ENCODE data around the gene IER3. TPM values are rescaled to one million over a fixed set of nuclear protein-coding genes. Genes with fewer than 3 reads are reported as not detected.

Gene IER3
- total and polyA plus RNA-seq, 9 of the 15 experiments (the other 6 are each of a cell fraction or from before 2014, with no cell fraction given) = 1.5 to 30.0 (median 11.5) TPM

DNA sequence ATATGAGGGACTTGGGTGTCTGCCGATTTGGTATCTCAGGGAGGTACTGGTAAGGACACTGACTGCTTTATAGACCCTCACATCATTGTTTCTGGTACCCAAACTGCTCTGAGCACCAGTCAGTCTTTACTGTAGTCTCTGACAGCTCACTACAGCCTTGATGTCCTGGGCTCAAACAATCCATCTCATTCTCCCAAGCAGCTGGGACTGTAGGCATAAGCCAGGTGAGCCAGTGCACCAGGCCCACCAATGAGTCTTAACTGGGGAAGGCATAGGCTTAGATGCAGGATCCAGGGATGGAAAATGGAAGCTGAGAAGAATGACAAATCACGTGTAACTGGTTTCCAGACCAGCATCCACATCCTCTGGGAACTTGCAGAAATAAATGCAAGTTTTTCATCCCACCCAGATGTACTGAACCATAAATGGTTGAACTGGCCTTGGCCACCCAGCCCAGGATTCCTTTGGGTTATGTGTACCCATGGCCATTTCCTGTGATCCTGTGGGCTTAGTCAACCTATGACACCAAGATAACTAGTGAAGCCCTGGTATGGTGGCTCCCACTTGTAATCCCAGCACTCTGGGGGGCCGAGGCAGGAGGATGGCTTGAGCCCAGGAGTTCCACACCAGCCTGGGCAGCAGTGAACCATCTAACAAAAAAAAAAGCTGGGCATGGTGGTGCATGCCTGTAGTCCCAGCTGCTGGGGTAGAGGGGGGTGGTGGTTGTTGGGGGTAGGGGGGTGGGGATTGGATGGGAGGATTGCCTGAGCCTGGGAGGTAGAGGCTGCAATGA lies 18.4 kb downstream of the IER3 start (continued):
- TF ChIP-seq ZBTB5 (IDR thresholded peaks at IDR 0.05) (no peak), HMG20B (CRISPR knock-in tag; IDR thresholded peaks at IDR 0.05) (no peak), TARDBP (IDR thresholded peaks at IDR 0.05) (no peak), GABPB1 (CRISPR knock-in tag; IDR thresholded peaks at IDR 0.05) (no peak), CEBPG (CRISPR knock-in tag; IDR thresholded peaks at IDR 0.05) (no peak), CEBPG (tag; conservative IDR thresholded peaks at IDR 0.05 in 1 of 2, IDR thresholded peaks at IDR 0.05 in 1 of 2) (no peak), BRF2 (IDR thresholded peaks at IDR 0.05; ENCODE audit: borderline replicate concordance, insufficient read depth, insufficient read length) (no peak), ERF (CRISPR knock-in tag; IDR thresholded peaks at IDR 0.05) (peak; percentile 96), PYGO2 (tag; IDR thresholded peaks at IDR 0.05) (no peak), PRDM10 (IDR thresholded peaks at IDR 0.05; ENCODE audit: partially characterized antibody) (no peak), POLR2H (tag; IDR thresholded peaks at IDR 0.05; ENCODE audit: low read depth) (no peak), ZNF695 (CRISPR knock-in tag; IDR thresholded peaks at IDR 0.05) (peak; percentile 86; the same call in 1 of the 2 replicates), ZNF75A (CRISPR knock-in tag; IDR thresholded peaks at IDR 0.05) (peak; percentile 61; the same call in 1 of the 2 replicates), KLF6 (CRISPR knock-in tag; IDR thresholded peaks at IDR 0.05; ENCODE audit: borderline replicate concordance) (no peak), ZBTB12 (CRISPR knock-in tag; IDR thresholded peaks at IDR 0.05) (no peak)
- TF ChIP-seq, protein P1, sequence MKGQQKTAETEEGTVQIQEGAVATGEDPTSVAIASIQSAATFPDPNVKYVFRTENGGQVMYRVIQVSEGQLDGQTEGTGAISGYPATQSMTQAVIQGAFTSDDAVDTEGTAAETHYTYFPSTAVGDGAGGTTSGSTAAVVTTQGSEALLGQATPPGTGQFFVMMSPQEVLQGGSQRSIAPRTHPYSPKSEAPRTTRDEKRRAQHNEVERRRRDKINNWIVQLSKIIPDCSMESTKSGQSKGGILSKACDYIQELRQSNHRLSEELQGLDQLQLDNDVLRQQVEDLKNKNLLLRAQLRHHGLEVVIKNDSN (CRISPR knock-in tag; IDR thresholded peaks at IDR 0.05) = peak; percentile 36
- TF ChIP-seq, protein P2, sequence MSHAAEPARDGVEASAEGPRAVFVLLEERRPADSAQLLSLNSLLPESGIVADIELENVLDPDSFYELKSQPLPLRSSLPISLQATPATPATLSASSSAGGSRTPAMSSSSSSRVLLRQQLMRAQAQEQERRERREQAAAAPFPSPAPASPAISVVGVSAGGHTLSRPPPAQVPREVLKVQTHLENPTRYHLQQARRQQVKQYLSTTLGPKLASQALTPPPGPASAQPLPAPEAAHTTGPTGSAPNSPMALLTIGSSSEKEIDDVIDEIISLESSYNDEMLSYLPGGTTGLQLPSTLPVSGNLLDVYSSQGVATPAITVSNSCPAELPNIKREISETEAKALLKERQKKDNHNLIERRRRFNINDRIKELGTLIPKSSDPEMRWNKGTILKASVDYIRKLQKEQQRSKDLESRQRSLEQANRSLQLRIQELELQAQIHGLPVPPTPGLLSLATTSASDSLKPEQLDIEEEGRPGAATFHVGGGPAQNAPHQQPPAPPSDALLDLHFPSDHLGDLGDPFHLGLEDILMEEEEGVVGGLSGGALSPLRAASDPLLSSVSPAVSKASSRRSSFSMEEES (CRISPR knock-in tag; IDR thresholded peaks at IDR 0.05) = peak; percentile 15; the same call in 1 of the 2 replicates
